LNCAP (cell line): ENCODE measurements around the gene GDI2.

ENCODE experiments used
- CTCF ChIP-seq: fragments of 450-650 bp; IDR thresholded peaks from 2 replicates; pipeline ENCODE4 v1.5.1; 2017; ENCODE audit warnings: mild to moderate bottlenecking

GDI2 gene

GRCh38 chr10:5788969-5789368 is 24.3 kb downstream of the GDI2 start:
- no peak for TF ChIP-seq CTCF

- no peak for TF ChIP-seq CTCF
Observed at GRCh38 chr10:5783300-5783699, 29.9 kb downstream of the GDI2 start.

- TF ChIP-seq CTCF: no peak
Observed at GRCh38 chr10:5782174-5782573, 31.1 kb downstream of the GDI2 start.

- TF ChIP-seq CTCF: no peak
Observed at GRCh38 chr10:5779730-5780129, 33.5 kb downstream of the GDI2 start.

- no peak for TF ChIP-seq CTCF
Observed at GRCh38 chr10:5776881-5777197, 36.4 kb downstream of the GDI2 start.

- TF ChIP-seq CTCF: no peak
Observed at GRCh38 chr10:5776136-5776880, 36.9 kb downstream of the GDI2 start.

- no peak for TF ChIP-seq CTCF
Observed at GRCh38 chr10:5775685-5776084, 37.5 kb downstream of the GDI2 start.

GRCh38 chr10:5774987-5775620 is 38.1 kb downstream of the GDI2 start:
- no peak for TF ChIP-seq CTCF
